AG09319 (cell line): Measurements from ENCODE around the gene PRDM16.

Experiments used
- DNase-seq: peaks from one replicate; pipeline ENCODE4 v3.0.0-alpha.2; 2010; ENCODE audit warnings: low read depth; ENCODE audit errors: extremely low read depth
- TF ChIP-seq, protein P1 (sequence below): IDR thresholded peaks from 2 replicates; pipeline ENCODE4 v1.5.1; 2011; ENCODE audit warnings: low read depth, mild to moderate bottlenecking, inconsistent platforms, low read length, moderate library complexity

Gene PRDM16

DNA sequence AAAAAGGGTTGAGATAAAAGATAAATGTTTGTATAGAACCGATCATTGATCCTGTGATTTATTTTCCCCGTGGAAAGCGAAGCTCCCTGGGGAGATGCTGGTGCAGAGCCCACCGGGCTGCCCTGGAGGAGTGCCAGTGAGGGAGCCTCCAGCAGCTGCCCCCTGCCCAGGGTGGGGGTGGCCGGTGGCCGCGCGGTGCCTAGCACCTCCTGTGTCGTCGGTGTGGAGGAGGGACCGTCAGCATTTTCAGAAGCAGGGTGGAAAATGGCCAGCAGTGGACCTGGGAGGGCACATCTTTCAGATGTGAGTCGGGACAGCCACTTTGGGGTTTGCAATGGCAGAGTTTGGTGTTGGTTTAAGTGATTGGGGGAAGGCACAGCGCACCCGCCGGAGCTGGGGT lies 164.0 kb downstream of the PRDM16 start:
- TF ChIP-seq, protein P1, sequence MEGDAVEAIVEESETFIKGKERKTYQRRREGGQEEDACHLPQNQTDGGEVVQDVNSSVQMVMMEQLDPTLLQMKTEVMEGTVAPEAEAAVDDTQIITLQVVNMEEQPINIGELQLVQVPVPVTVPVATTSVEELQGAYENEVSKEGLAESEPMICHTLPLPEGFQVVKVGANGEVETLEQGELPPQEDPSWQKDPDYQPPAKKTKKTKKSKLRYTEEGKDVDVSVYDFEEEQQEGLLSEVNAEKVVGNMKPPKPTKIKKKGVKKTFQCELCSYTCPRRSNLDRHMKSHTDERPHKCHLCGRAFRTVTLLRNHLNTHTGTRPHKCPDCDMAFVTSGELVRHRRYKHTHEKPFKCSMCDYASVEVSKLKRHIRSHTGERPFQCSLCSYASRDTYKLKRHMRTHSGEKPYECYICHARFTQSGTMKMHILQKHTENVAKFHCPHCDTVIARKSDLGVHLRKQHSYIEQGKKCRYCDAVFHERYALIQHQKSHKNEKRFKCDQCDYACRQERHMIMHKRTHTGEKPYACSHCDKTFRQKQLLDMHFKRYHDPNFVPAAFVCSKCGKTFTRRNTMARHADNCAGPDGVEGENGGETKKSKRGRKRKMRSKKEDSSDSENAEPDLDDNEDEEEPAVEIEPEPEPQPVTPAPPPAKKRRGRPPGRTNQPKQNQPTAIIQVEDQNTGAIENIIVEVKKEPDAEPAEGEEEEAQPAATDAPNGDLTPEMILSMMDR: no peak
- DNase-seq: no peak

DNA sequence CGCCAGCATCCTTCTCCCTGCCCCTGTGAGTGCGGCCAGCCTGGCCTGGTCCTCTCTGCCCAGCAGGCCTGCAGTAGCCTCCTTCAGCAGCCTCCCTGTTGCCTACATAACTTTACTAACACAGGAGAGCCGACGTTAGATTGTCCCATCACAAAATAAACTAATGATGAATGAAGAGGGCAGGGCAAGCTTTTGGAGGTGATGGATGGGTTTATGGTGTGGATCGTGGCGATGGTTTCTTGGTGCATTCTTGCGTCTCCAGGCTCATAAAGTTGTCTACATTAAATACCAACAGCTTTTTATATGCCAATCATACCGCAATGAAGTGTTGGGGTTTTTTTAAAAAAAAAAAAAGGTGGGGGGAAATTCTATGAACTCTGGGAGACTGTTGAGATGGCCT lies 164.5 kb downstream of the PRDM16 start:
- no peak for DNase-seq
- TF ChIP-seq, protein P1: no peak

DNA sequence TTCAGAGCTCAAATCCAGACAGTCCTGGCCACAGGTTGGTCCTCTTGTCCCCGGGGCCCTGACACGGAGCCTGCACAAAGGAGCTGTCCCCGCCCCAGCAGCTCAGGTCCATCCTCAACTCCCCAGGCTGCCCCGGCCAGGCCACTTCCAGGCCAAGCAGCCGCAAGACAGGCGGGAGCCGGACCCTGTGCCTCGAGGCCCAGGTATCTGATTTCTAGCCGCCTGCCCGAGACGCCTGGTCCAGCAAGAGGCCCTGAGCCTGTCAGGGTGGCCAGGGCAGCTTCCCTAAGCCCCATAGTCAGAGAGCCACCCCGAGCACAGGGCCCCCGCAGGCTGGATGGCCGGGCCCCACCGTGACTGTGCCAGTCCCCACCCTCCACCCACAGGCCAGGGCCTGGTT lies 165.3 kb downstream of the PRDM16 start:
- TF ChIP-seq, protein P1: no peak
- no peak for DNase-seq

DNA sequence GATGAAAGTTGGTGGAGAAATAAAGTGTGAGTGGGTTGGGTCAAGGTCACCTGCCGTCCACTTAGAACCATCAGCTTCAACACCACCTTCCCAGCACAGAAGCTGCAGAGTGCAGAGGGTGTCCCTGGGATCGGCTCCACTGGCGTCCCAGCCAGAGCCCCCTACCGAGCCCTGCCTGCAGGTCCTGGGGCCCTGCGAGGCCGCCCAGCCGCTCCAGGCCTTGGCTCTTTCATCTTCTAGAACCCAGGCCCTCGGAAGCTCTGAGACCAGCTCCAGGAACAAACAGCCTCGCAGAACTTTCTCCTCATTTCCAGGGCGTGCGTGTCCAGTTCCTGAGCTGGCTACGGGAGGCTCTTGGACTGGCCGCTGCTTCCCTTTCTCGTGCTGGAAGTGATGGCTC lies 166.0 kb downstream of the PRDM16 start:
- DNase-seq: no peak
- TF ChIP-seq, protein P1: no peak

DNA sequence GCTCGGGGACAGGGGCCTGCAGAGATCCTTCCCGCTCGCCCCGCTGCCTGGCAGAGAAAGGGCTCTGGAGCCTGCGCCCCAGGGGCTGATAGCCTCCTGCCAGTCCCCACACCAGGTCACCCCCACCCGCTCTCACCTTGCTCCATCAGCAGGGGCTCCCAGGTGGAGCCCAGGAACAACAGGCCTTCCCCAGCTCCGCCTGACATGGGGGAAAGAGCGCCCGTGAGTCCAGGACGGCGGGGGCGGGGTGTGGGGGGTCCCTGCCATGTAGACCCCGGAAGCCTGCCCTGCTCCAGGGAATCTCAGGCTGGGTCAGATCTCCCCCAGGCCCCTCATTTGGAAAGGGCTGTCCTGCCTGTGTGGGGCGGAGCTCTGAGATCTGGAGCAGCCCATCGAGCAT lies 166.5 kb downstream of the PRDM16 start:
- no peak for DNase-seq
- TF ChIP-seq, protein P1: no peak

DNA sequence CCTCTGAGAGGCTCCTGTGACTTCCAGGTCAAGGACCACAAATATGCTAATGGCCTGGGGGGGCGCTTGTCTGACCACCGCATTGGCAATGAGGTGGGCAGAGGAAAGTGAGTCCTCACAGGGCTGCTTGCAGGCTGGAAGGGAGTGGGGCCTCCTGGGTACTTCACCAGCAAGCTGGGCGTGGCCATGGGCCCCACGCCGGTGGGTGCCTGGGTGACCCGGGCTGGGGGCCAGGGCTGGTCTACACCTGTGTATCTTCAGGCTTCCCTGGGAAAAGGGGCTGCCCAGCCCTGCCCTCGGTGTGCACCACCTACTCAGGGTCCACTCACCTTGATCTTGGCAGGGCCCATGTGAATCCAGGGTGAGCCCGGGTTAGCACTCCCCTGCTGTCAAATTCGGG lies 167.4 kb downstream of the PRDM16 start:
- TF ChIP-seq, protein P1: no peak
- no peak for DNase-seq

DNA sequence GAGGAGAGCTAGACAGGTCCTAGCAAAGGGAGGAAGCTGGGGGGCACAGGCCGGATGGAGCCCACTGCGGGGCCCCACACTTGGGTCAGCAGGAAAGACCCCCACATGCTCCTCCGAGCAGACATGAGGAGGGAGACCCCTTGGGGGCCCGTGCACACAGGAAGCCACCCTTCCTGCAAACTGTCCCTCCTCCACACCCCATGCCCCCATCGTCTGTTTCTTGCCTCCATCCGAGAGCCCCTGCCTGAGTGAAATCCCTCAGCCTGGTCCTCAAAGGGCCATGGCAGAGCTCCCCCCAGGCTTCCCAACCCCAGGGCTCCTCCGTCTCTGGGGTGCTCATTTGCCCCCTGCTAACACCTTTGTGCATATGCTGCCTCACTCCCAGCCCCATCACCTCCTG lies 168.0 kb downstream of the PRDM16 start:
- no peak for DNase-seq
- TF ChIP-seq, protein P1: no peak
